ENCODE results near the gene NT5E. TPM values are rescaled to one million over a fixed set of nuclear protein-coding genes. Genes with fewer than 3 reads are reported as not detected.
A peak's percentile ranks its signal among the peaks of the same experiment; 100 is the strongest.

The NT5E gene
- total RNA-seq, 1 donor from 2014 or later: 47.1 TPM

- no peak for TF ChIP-seq CTCF (IDR thresholded peaks at IDR 0.05; ENCODE audit: unreplicated experiment)
- Mint-ChIP-seq H3K9me3 (ENCODE audit: unreplicated experiment) (no peaks in the 10 kb centered on the region), H3K36me3 (ENCODE audit: low read depth, unreplicated experiment) (peaks cover 4% of the 10 kb centered on the region), H3K27ac (ENCODE audit: unreplicated experiment) (peak overlapping the region; percentile 76), H3K27me3 (ENCODE audit: unreplicated experiment) (peaks cover 2% of the 10 kb centered on the region), H3K4me1 (ENCODE audit: unreplicated experiment) (peaks cover 42% of the 10 kb centered on the region), H3K4me3 (ENCODE audit: unreplicated experiment) (peak overlapping the region; percentile 93)
- DNase-seq (ENCODE audit: low spot score): no peak
Observed at GRCh38 chr6:85451565-85452306, 1.9 kb downstream of the NT5E start.

- no peak for DNase-seq (ENCODE audit: low spot score)
- H3K27me3 Mint-ChIP-seq (ENCODE audit: unreplicated experiment): peaks cover 2% of the 10 kb centered on the region
- no peaks in the 10 kb centered on the region for H3K9me3 Mint-ChIP-seq (ENCODE audit: unreplicated experiment)
- H3K4me3 Mint-ChIP-seq (ENCODE audit: unreplicated experiment): peak overlapping the region; percentile 66
- H3K4me1 Mint-ChIP-seq (ENCODE audit: unreplicated experiment): peaks cover 49% of the 10 kb centered on the region
- peaks cover 7% of the 10 kb centered on the region for H3K36me3 Mint-ChIP-seq (ENCODE audit: low read depth, unreplicated experiment)
- H3K27ac Mint-ChIP-seq (ENCODE audit: unreplicated experiment): peak overlapping the region; percentile 76
- TF ChIP-seq CTCF (IDR thresholded peaks at IDR 0.05; ENCODE audit: unreplicated experiment): no peak
Observed at GRCh38 chr6:85452441-85452881, 2.6 kb downstream of the NT5E start.

DNA sequence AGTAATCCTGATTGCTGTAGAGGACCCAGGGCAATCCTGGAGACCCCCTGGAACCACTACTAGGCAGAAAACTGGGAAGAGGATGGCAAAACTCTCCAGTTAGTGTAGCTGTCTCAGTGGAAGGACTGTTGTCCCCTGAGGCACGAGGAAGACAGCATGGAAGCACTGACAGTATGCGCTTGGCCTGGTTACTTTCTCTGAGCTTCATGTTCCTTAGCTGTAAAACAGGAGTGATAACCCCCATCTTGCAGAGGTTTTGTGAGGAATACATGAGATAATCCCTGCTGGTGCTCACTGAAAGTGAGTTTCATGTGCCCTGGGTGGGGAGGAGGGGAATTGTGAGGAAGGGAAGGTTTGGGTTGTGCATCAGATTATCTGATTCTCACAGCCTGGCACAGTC is 3.2 kb downstream of the NT5E start:
- H3K4me1 Mint-ChIP-seq (ENCODE audit: unreplicated experiment): peaks cover 53% of the 10 kb centered on the region
- peaks cover 8% of the 10 kb centered on the region for H3K36me3 Mint-ChIP-seq (ENCODE audit: low read depth, unreplicated experiment)
- no peak for TF ChIP-seq CTCF (IDR thresholded peaks at IDR 0.05; ENCODE audit: unreplicated experiment)
- peaks cover 2% of the 10 kb centered on the region for H3K27me3 Mint-ChIP-seq (ENCODE audit: unreplicated experiment)
- H3K27ac Mint-ChIP-seq (ENCODE audit: unreplicated experiment): peak overlapping the region; percentile 18
- no peak overlapping the region for H3K4me3 Mint-ChIP-seq (ENCODE audit: unreplicated experiment)
- DNase-seq (ENCODE audit: low spot score): no peak
- no peaks in the 10 kb centered on the region for H3K9me3 Mint-ChIP-seq (ENCODE audit: unreplicated experiment)

GRCh38 chr6:85453490-85453889 is 3.6 kb downstream of the NT5E start:
- peaks cover 58% of the 10 kb centered on the region for H3K4me1 Mint-ChIP-seq (ENCODE audit: unreplicated experiment)
- no peak for DNase-seq (ENCODE audit: low spot score)
- no peak overlapping the region for H3K4me3 Mint-ChIP-seq (ENCODE audit: unreplicated experiment)
- TF ChIP-seq CTCF (IDR thresholded peaks at IDR 0.05; ENCODE audit: unreplicated experiment): no peak
- H3K36me3 Mint-ChIP-seq (ENCODE audit: low read depth, unreplicated experiment): peaks cover 8% of the 10 kb centered on the region
- H3K9me3 Mint-ChIP-seq (ENCODE audit: unreplicated experiment): no peaks in the 10 kb centered on the region
- no peak overlapping the region for H3K27ac Mint-ChIP-seq (ENCODE audit: unreplicated experiment)
- H3K27me3 Mint-ChIP-seq (ENCODE audit: unreplicated experiment): peaks cover under 1% of the 10 kb centered on the region

- DNase-seq (ENCODE audit: low spot score): no peak
- Mint-ChIP-seq H3K27ac (ENCODE audit: unreplicated experiment) (no peak overlapping the region), H3K27me3 (ENCODE audit: unreplicated experiment) (no peaks in the 10 kb centered on the region)
Observed at GRCh38 chr6:85455471-85456026, 5.7 kb downstream of the NT5E start.

More at GRCh38 chr6:85455471-85456026, 5.7 kb downstream of the NT5E start:
- no peak for TF ChIP-seq CTCF (IDR thresholded peaks at IDR 0.05; ENCODE audit: unreplicated experiment)
- Mint-ChIP-seq H3K4me3 (ENCODE audit: unreplicated experiment) (no peak overlapping the region), H3K4me1 (ENCODE audit: unreplicated experiment) (peaks cover 77% of the 10 kb centered on the region), H3K36me3 (ENCODE audit: low read depth, unreplicated experiment) (peaks cover 8% of the 10 kb centered on the region), H3K9me3 (ENCODE audit: unreplicated experiment) (no peaks in the 10 kb centered on the region)
